GM18499 (cell line): ENCODE results near the gene RPL23.

Experiments used
- ATAC-seq: cut with Tn5 transposase; IDR thresholded peaks from one replicate; pipeline ENCODE4 v1.9.1; 2021; ENCODE audit warnings: moderate number of reproducible peaks; ENCODE audit not compliant: insufficient read depth, unreplicated experiment

The RPL23 gene

GRCh38 chr17:38885044-38885727 lies 31.7 kb upstream of the RPL23 start:
- no peak for ATAC-seq

- no peak for ATAC-seq
Observed at GRCh38 chr17:38883592-38884526, 30.3 kb upstream of the RPL23 start.

- no peak for ATAC-seq
Observed at GRCh38 chr17:38882870-38883269, 29.3 kb upstream of the RPL23 start.

- no peak for ATAC-seq
Observed at GRCh38 chr17:38881600-38882191, 28.2 kb upstream of the RPL23 start.

DNA sequence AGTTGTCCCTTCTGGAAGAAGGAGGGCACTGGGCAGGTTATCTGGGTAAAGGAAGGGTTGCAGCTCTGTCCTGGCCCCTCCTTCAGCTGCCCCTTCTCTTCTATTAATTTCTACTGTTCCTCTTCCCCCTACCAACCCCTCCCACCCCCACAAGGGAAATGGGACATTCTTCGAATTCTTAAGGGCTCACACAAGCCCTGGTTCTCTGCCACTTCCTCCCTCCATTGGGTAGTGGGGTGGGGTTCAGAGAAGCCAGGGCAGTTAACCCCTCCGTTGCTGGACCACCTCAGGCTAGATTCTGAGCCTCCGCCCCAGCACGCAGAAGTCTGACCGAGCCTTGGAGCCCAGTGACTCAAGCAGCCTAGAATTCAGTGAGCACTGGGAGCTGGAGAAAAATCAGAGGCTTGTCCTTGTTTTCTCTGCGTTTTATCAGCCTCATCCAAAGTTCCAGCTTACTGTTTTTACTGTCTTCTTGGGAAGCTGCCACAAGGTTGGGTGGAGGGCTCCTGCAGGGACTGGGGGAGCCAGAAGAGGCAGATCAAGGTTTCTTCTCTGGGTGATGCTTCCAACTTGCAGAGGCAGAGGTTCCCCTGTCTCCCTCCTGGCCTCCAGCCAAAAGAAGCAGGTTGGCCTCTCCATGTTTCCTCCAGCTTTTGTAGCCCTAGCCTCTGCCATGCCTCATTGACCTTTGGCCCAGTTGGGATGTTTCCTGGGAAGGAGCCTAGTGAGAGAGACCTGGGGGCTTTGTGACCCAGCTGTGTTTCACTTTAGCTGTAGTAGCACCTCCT lies 26.6 kb upstream of the RPL23 start:
- no peak for ATAC-seq

- no peak for ATAC-seq
Observed at GRCh38 chr17:38877130-38877851, 23.8 kb upstream of the RPL23 start.

DNA sequence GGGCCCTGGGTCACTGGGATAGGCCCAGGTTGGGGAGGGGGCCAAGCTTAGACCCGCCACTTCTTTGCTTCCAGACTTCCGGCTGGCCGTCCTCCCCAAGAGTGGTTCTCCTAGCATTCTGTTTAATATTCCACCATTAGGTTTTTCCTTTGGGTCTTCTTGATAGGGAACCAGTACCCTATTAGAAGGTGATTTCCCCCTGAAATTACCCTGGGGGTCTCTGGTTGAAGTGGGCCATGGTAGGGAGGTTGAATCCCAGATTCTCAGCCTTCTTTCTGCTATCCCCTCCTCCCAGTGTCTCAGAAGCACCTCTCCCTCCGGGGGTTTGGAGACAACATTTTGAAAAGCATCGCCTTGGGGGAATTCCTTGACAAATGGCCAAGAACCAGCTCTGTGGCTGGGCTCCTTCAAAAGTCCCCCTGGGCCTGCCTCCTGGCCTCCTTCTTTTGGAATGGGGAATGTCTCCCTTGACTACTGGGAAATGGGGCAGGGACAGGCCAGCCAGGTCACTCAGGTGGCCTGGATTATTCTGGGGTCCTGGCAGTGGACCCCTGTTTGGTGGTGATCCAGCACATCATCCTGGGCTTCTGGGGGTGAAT lies 22.1 kb upstream of the RPL23 start:
- no peak for ATAC-seq

- ATAC-seq, result no peak
Observed at GRCh38 chr17:38874505-38875400, 21.2 kb upstream of the RPL23 start.

DNA sequence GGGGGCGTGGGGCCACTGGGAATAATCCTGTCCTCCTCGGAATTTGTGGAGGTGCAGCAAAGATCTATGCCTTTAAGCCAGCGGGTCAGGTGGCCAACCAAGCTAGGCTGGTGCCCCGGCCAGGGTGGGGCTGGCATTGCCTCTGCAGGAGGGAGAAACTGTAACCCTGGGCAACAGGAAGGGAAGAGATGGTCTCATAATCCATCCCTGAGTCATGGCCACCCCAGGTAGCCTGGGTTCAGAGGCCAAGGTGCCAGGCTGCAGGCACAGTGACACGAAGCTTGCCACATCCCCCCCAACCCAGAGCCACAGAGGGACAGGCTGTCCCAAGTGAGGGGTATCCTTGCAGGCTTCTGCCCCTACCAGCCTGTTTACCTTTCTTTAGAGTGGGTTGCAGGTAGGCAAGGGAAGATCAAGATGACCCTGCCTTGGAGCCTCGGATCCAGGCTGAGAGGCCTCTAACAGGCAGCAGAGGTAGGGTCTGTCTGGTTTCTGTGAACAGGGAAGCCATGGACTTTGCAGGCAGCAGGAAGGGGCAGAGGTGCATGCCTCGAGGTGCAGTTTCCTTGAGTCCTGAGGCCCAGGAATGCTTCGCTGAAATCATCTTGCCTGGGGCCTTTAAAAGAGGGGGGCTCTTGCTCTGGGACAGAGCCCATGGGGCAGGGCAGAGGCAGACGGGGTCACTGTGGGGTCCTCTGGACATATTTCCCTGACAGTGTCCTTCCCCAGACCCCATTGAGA lies 20.3 kb upstream of the RPL23 start:
- no peak for ATAC-seq

- ATAC-seq, result no peak
Observed at GRCh38 chr17:38872671-38873385, 19.3 kb upstream of the RPL23 start.

- ATAC-seq, result no peak
Observed at GRCh38 chr17:38872027-38872511, 18.5 kb upstream of the RPL23 start.

GRCh38 chr17:38871247-38872015 lies 17.9 kb upstream of the RPL23 start:
- ATAC-seq, result no peak

DNA sequence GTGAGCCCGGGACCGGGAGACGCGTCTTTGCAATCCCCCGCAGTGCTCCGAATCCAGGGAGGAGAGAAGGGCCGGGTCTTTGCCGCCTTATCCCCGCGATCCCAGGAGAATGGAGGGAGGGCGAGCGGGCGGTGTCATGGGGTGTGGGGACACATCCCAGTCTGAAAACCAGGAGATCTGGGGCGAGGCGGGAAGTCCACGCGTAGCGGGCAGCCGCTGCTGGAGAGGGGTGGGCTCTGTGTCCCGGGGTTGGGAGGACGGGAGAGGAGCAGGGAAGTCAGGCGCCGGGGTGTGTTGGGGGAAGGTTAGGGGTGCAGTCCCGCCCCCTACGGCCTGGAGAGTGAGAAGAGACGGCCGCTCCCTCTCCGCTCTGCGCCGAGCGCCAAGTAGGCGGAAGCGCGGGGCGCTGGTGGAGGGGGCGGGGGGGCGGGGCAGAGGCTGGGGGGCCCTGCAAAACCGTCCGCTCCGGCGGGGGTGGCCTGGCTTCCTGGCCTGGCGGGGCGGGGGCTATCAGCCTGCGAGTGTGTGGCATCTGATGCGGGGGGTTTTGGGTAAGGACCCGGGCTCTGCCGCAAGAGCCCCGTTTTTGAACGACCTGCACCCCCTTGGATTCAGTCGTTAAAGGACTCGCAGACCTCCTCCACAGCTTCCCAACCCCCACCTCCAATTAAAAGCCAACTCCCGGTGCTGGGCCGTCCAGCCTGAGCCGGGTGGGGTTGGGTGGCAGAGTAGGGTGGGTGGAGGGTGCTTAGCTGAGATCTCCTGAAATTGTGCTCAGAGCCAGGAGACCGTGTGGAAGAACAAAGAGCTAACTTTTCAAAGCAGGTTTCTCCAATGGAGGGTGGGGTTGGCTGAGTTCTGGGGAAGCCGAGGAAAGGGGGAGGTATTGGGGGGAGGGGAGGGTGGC lies 17.0 kb upstream of the RPL23 start:
- ATAC-seq, result no peak

DNA sequence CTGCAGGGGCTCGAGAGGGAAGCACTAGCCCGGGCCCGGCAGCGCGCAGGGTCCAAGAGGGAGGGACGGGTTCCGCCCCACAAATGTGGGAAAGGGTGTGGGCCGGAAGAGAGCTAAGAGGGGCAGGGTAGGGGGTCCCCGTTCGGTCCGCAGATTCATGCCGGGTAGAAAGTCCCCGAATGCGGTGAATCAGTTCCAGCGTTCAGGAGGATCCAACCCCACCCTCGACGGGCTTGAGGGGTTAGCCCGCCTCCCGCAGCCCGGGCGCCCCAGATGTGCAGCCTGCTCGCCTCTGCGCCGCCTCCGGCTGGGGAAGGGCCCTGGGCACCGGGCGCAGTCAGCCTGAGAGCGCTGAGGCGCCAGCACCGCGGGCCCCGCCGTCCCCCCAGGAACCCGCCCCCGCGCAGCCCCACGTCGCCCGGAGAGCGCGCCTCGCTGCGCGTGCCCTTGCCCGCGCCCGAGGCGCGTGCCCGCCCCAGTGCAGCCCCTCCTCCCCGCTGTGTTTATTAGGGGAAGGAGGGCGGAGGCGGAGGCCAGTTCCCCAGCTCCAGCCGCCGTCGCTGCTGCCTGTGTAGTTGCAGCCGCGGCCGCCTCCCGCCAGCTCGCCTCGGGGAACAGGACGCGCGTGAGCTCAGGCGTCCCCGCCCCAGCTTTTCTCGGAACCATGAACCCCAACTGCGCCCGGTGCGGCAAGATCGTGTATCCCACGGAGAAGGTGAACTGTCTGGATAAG lies 16.2 kb upstream of the RPL23 start, which contains the start of gene LASP1:
Gene LASP1, plus strand, starts transcription at position 533 of the 733 bp plus-strand sequence. Its CDS starts 132 bp downstream, at position 665.
- no peak for ATAC-seq
